Measurements from ENCODE around the gene GPC6. TPM values are rescaled to one million over a fixed set of nuclear protein-coding genes. Genes with fewer than 3 reads are reported as not detected.
A peak's percentile ranks its signal among the peaks of the same experiment; 100 is the strongest.

Gene GPC6
- polyA plus RNA-seq, 2 of the 4 experiments (the other 2 are of a cell fraction) = 8.0 to 14.4 TPM

DNA sequence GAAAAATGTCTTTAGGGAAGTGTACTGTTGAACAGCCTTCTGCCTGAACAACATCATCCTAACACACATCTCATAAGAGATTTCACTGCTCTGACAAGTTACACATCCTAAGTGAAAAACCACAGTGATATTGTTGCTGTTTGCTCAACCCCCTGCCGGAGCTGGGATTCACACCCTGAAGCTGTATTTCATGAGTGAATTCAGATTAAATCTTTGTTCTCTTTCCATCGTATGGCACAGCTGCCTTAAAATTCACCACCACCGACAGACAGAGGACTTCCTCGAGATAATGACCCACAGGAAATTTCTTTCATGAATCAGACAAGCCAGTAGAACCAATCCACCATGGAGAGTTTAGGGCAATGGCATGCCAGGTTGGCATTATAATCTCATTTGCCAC is 972.1 kb downstream of the GPC6 start:
- CTCF ChIA-PET = no interaction called here
- FAIRE-seq = no peak
- WGBS (ENCODE audit: missing lambda C conversion rate) = 70% methylated on average over 4 of the region's 4 CpGs

DNA sequence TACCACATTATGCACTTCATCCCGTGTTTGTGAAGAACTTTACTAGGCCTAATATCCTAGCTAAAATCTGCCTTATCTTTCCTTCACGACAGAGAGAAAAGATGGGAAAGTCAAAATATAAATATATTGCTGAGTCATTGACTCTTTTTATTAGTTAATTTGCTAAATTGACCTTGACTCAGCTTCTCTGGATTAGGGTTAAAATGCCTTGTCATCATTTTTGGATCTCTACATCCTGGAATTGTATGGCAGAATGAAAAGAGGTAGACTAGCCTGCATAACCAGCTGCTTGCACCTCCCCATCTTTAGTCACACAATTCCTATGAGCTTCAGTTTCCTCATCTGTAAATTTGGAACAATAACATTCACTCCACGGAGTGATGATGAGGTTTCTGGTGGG is 972.5 kb downstream of the GPC6 start:
- H3K4me2 ChIP-seq = no peak overlapping the region
- no peak for ATAC-seq
- ChIA-PET POLR2A (no interaction called here), CTCF (no interaction called here)
- no peak for DNase-seq (ENCODE audit: low read depth in 1 of 2, low spot score in 1 of 2)
- TF ChIP-seq NPAS2 (CRISPR knock-in tag; IDR thresholded peaks at IDR 0.05; ENCODE audit: borderline replicate concordance) (no peak), MAFK (IDR thresholded peaks at IDR 0.05; ENCODE audit: partially characterized antibody) (peak; percentile 94), NFE2L2 (conservative IDR thresholded peaks at IDR 0.05; ENCODE audit: low read length) (peak; percentile 75), ZNF302 (CRISPR knock-in tag; IDR thresholded peaks at IDR 0.05) (no peak)
- H3K9me3 ChIP-seq = no peaks in the 10 kb centered on the region
- H3K4me3 ChIP-seq = no peak overlapping the region
- H3K4me1 ChIP-seq = no peaks in the 10 kb centered on the region
- no peak overlapping the region for H3K27ac ChIP-seq
- FAIRE-seq = no peak
- WGBS (ENCODE audit: missing lambda C conversion rate) = 49% methylated on average over 3 of the region's 3 CpGs

More for the DNA sequence above, 972.1 kb downstream of the GPC6 start:
- no peak overlapping the region for H3K27ac ChIP-seq
- TF ChIP-seq ESRRA (IDR thresholded peaks at IDR 0.05; ENCODE audit: borderline replicate concordance, low read length) = no peak
- TF ChIP-seq GATA3 (IDR thresholded peaks at IDR 0.05; ENCODE audit: borderline replicate concordance) = no peak
- TF ChIP-seq HDAC2 (IDR thresholded peaks at IDR 0.05) = no peak
- TF ChIP-seq MYC (IDR thresholded peaks at IDR 0.05; ENCODE audit: borderline replicate concordance, low read length) = no peak
- TF ChIP-seq CEBPB (IDR thresholded peaks at IDR 0.05) = no peak
- TF ChIP-seq, protein P1, sequence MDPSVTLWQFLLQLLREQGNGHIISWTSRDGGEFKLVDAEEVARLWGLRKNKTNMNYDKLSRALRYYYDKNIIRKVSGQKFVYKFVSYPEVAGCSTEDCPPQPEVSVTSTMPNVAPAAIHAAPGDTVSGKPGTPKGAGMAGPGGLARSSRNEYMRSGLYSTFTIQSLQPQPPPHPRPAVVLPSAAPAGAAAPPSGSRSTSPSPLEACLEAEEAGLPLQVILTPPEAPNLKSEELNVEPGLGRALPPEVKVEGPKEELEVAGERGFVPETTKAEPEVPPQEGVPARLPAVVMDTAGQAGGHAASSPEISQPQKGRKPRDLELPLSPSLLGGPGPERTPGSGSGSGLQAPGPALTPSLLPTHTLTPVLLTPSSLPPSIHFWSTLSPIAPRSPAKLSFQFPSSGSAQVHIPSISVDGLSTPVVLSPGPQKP (IDR thresholded peaks at IDR 0.05; ENCODE audit: low read depth, low read length) = no peak
- TF ChIP-seq KDM5A (IDR thresholded peaks at IDR 0.05) = no peak
- no peak for TF ChIP-seq EHMT2 (IDR thresholded peaks at IDR 0.05; ENCODE audit: low read depth)
- TF ChIP-seq BHLHE40 (IDR thresholded peaks at IDR 0.05; ENCODE audit: low read depth, low read length) = no peak
- TF ChIP-seq POLR2AphosphoS2 (conservative IDR thresholded peaks at IDR 0.05; ENCODE audit: low read length) = no peak
- H3K9me3 ChIP-seq = no peaks in the 10 kb centered on the region
- POLR2A ChIA-PET = no interaction called here
- DNase-seq (ENCODE audit: low read depth in 1 of 2, low spot score in 1 of 2) (no peak), ATAC-seq (no peak)
- H3K4me2 ChIP-seq = no peak overlapping the region
- H3K4me3 ChIP-seq = no peak overlapping the region
- no peaks in the 10 kb centered on the region for H3K4me1 ChIP-seq

DNA sequence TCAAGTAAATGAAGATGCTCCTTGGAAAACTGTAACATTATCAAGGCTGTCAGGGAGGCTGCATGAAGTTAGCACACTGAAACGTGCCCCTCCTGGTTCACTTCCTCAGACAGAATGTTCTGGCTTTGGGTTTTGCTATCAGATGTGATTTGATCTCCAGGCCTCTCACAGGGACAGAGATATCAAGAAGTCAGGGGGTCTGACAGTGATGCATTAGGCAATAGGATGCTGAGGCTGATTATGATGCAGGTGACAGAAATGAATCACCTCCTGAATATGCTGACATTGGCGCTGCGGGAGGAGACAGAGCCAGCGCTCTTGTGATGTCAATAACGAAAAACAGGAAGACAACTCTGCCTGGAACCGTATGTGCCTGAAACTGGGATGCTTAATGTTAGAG is 974.4 kb downstream of the GPC6 start:
- Histone ChIP-seq H3K9me3 (no peaks in the 10 kb centered on the region), H3K27ac (no peak overlapping the region), H3K4me2 (no peak overlapping the region), H3K4me1 (no peaks in the 10 kb centered on the region), H3K4me3 (no peak overlapping the region)
- FAIRE-seq = no peak
- ChIA-PET CTCF (no interaction called here), POLR2A (no interaction called here)
- TF ChIP-seq, protein P2, sequence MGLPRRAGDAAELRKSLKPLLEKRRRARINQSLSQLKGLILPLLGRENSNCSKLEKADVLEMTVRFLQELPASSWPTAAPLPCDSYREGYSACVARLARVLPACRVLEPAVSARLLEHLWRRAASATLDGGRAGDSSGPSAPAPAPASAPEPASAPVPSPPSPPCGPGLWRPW (IDR thresholded peaks at IDR 0.05) = no peak
- TF ChIP-seq FOSB (CRISPR knock-in tag; IDR thresholded peaks at IDR 0.05) = no peak
- TF ChIP-seq BHLHE40 (IDR thresholded peaks at IDR 0.05; ENCODE audit: low read depth, low read length) = no peak
- TF ChIP-seq, protein P3, sequence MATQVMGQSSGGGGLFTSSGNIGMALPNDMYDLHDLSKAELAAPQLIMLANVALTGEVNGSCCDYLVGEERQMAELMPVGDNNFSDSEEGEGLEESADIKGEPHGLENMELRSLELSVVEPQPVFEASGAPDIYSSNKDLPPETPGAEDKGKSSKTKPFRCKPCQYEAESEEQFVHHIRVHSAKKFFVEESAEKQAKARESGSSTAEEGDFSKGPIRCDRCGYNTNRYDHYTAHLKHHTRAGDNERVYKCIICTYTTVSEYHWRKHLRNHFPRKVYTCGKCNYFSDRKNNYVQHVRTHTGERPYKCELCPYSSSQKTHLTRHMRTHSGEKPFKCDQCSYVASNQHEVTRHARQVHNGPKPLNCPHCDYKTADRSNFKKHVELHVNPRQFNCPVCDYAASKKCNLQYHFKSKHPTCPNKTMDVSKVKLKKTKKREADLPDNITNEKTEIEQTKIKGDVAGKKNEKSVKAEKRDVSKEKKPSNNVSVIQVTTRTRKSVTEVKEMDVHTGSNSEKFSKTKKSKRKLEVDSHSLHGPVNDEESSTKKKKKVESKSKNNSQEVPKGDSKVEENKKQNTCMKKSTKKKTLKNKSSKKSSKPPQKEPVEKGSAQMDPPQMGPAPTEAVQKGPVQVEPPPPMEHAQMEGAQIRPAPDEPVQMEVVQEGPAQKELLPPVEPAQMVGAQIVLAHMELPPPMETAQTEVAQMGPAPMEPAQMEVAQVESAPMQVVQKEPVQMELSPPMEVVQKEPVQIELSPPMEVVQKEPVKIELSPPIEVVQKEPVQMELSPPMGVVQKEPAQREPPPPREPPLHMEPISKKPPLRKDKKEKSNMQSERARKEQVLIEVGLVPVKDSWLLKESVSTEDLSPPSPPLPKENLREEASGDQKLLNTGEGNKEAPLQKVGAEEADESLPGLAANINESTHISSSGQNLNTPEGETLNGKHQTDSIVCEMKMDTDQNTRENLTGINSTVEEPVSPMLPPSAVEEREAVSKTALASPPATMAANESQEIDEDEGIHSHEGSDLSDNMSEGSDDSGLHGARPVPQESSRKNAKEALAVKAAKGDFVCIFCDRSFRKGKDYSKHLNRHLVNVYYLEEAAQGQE (IDR thresholded peaks at IDR 0.05) = no peak
- TF ChIP-seq, protein P4, sequence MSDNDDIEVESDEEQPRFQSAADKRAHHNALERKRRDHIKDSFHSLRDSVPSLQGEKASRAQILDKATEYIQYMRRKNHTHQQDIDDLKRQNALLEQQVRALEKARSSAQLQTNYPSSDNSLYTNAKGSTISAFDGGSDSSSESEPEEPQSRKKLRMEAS (IDR thresholded peaks at IDR 0.05) = no peak
- TF ChIP-seq RCOR1 (IDR thresholded peaks at IDR 0.05; ENCODE audit: low read depth, low read length) = no peak
- no peak for TF ChIP-seq HOXB5 (CRISPR knock-in tag; IDR thresholded peaks at IDR 0.05)
- no peak for ATAC-seq
- WGBS (ENCODE audit: missing lambda C conversion rate) = 68% methylated on average over 6 of the region's 6 CpGs
- DNase-seq (ENCODE audit: low read depth in 1 of 2, low spot score in 1 of 2) = no peak

Measured in A549 (cell line).